SHP77 treated with DMSO at 0.1 percent for 48 hours (cell line): ENCODE results near the gene LPP.
"Not testable (repeated sequence)": the region's sequence is repeated elsewhere in the genome, so short reads cannot be mapped to it uniquely, and the experiment has no call there.

Source experiments
- DNase-seq: peaks from one replicate; lab custom pipeline; 2025; lab: John Stamatoyannopoulos, UW

Gene LPP

GRCh38 chr3:188439080-188439479 is 285.1 kb downstream of the LPP start:
- no peak for DNase-seq

GRCh38 chr3:188440340-188440972 is 286.5 kb downstream of the LPP start:
- no peak for DNase-seq

- no peak for DNase-seq
These were observed 288.5 kb downstream of the LPP start for GRCh38 chr3:188442430-188442829.

GRCh38 chr3:188445175-188445574 is 291.2 kb downstream of the LPP start:
- DNase-seq: not testable (repeated sequence)

GRCh38 chr3:188446014-188446413 is 292.1 kb downstream of the LPP start:
- no peak for DNase-seq

GRCh38 chr3:188446766-188447165 is 292.8 kb downstream of the LPP start:
- no peak for DNase-seq

GRCh38 chr3:188448813-188449212 is 294.9 kb downstream of the LPP start:
- DNase-seq: no peak

GRCh38 chr3:188449421-188449820 is 295.5 kb downstream of the LPP start:
- DNase-seq: no peak

GRCh38 chr3:188452158-188452772 is 298.3 kb downstream of the LPP start:
- DNase-seq: no peak

GRCh38 chr3:188453431-188454384 is 299.8 kb downstream of the LPP start:
- no peak for DNase-seq

GRCh38 chr3:188455748-188456147 is 301.8 kb downstream of the LPP start:
- DNase-seq: no peak

- DNase-seq: no peak
These were observed 304.8 kb downstream of the LPP start for GRCh38 chr3:188458756-188459155.

GRCh38 chr3:188465311-188465710 is 311.4 kb downstream of the LPP start:
- no peak for DNase-seq

- no peak for DNase-seq
These were observed 314.2 kb downstream of the LPP start for GRCh38 chr3:188468196-188468595.

- DNase-seq: peak; percentile 43
These were observed 314.7 kb downstream of the LPP start for GRCh38 chr3:188468662-188469061.

GRCh38 chr3:188469228-188469885 is 315.4 kb downstream of the LPP start:
- DNase-seq: no peak

- no peak for DNase-seq
These were observed 316.7 kb downstream of the LPP start for GRCh38 chr3:188470508-188471130.

GRCh38 chr3:188471723-188472122 is 317.8 kb downstream of the LPP start:
- DNase-seq: no peak

GRCh38 chr3:188472336-188472735 is 318.4 kb downstream of the LPP start:
- no peak for DNase-seq

GRCh38 chr3:188473045-188473444 is 319.1 kb downstream of the LPP start:
- DNase-seq: no peak

GRCh38 chr3:188473591-188474288 is 319.8 kb downstream of the LPP start:
- no peak for DNase-seq
